Type B pancreatic cell (in vitro differentiated cells): ENCODE measurements around the gene SERTM1. TPM values are rescaled to one million over a fixed set of nuclear protein-coding genes. Genes with fewer than 3 reads are reported as not detected.

ENCODE experiments used
- DNase-seq: peaks from one replicate; pipeline ENCODE4 v3.0.0; 2021; ENCODE audit warnings: mixed read lengths; ENCODE audit not compliant: unreplicated experiment; ENCODE audit errors: extremely low spot score
- H3K27ac Mint-ChIP-seq: 2 replicates; pipeline ENCODE4 v1.8.0; 2021; ENCODE audit warnings: mild to moderate bottlenecking, mixed read lengths
- H3K27me3 Mint-ChIP-seq: 2 replicates; pipeline ENCODE4 v1.8.0; 2021; ENCODE audit warnings: mixed read lengths
- H3K36me3 Mint-ChIP-seq: 2 replicates; pipeline ENCODE4 v1.8.0; 2021; ENCODE audit warnings: mixed read lengths
- H3K4me1 Mint-ChIP-seq: one replicate; pipeline ENCODE4 v1.8.0; 2021; ENCODE audit warnings: mixed read lengths; ENCODE audit not compliant: unreplicated experiment
- H3K4me3 Mint-ChIP-seq: 2 replicates; pipeline ENCODE4 v1.8.0; 2021; ENCODE audit warnings: mild to moderate bottlenecking, mixed read lengths
- H3K9me3 Mint-ChIP-seq: 2 replicates; pipeline ENCODE4 v1.8.0; 2021; ENCODE audit warnings: mixed read lengths
- total RNA-seq: library from RNA; stranded (reverse); gene quantifications from 2 replicates; pipeline ENCODE4 v1.2.1, GENCODE V29; 2021; ENCODE audit warnings: low replicate concordance
- TF ChIP-seq, protein P1 (sequence below): fragments of 200-600 bp; sonication (generic); conservative IDR thresholded peaks from 2 replicates; pipeline ENCODE4 v1.5.0; 2021; ENCODE audit warnings: antibody characterized with exemption, mild to moderate bottlenecking

The SERTM1 gene
- total RNA-seq, 1 donor from 2014 or later = 6.5 TPM

DNA sequence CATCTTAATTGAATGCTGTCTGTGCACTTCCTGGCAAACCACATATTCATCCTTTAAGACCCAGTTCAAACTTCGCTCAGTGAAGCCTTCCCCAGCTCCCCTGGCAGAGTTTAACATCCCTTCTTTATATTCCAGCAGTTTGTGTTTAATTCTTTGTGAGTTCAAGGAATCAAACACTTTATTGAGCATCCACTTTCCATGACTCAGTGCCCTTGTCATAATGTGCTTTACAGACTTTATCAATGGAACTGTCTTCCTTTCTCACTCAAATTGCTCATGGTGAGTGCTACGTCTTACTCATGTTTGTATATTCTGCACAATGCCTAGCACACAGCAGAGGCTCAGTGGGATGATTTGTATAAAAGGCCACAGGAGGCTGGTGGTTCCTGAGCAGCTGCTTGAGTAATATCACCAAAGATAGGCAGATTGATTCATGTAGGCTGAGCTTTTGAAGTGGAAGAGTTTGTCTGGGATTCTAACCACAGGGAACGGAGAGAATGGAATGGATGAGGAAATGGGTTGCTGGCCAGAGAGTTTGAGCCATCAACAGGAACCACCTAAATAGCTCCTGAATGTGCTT, 44.2 kb downstream of the SERTM1 start:
- no peaks in the 10 kb centered on the region for H3K9me3 Mint-ChIP-seq
- H3K4me1 Mint-ChIP-seq = peaks cover 24% of the 10 kb centered on the region
- no peaks in the 10 kb centered on the region for H3K36me3 Mint-ChIP-seq
- H3K4me3 Mint-ChIP-seq = no peak overlapping the region
- no peak for DNase-seq
- H3K27ac Mint-ChIP-seq = no peak overlapping the region
- H3K27me3 Mint-ChIP-seq = peaks cover 5% of the 10 kb centered on the region
- TF ChIP-seq, protein P1, sequence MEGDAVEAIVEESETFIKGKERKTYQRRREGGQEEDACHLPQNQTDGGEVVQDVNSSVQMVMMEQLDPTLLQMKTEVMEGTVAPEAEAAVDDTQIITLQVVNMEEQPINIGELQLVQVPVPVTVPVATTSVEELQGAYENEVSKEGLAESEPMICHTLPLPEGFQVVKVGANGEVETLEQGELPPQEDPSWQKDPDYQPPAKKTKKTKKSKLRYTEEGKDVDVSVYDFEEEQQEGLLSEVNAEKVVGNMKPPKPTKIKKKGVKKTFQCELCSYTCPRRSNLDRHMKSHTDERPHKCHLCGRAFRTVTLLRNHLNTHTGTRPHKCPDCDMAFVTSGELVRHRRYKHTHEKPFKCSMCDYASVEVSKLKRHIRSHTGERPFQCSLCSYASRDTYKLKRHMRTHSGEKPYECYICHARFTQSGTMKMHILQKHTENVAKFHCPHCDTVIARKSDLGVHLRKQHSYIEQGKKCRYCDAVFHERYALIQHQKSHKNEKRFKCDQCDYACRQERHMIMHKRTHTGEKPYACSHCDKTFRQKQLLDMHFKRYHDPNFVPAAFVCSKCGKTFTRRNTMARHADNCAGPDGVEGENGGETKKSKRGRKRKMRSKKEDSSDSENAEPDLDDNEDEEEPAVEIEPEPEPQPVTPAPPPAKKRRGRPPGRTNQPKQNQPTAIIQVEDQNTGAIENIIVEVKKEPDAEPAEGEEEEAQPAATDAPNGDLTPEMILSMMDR = no peak

DNA sequence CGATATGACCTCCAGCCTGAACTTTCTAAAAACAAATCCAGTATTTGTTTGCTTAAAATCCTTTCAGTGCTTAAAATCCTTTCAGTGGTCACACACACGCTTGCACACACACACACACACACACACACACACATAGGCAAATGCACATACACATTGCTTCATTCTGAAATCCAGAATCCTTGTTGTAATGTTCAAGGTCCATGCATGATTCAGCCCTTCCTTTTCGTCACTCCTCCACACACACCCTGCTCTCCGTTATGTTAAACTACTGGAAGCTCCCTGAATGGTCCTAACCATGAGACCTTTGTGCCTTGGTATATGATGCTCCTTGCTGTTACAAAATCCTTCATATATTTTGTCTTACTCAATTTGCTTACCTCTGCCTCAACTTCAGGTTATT, 44.9 kb downstream of the SERTM1 start:
- no peak for DNase-seq
- no peaks in the 10 kb centered on the region for H3K9me3 Mint-ChIP-seq
- H3K27me3 Mint-ChIP-seq = peaks cover 5% of the 10 kb centered on the region
- no peak overlapping the region for H3K27ac Mint-ChIP-seq
- TF ChIP-seq, protein P1 = no peak
- no peaks in the 10 kb centered on the region for H3K36me3 Mint-ChIP-seq
- no peak overlapping the region for H3K4me3 Mint-ChIP-seq
- peaks cover 24% of the 10 kb centered on the region for H3K4me1 Mint-ChIP-seq

DNA sequence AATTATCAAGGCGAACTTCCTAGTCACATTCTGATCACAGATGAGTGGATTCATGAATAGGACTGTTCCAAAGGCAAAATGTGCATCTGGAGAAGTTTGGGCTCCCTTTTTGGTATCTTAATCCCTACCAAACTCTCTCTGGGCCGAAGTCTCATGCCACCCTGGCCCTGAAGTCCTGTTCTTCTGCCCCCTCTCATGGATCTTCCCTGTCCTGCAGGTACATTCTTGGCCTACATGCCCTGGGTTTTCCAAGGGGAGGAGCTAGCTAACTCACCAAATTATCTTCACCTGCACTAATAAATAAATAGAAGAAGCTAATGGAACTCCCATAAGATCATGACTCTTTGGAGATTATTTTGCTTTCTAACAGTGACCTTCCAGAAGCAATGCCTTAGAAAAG, 50.3 kb downstream of the SERTM1 start:
- Mint-ChIP-seq H3K4me1 (no peaks in the 10 kb centered on the region), H3K4me3 (no peak overlapping the region), H3K9me3 (no peaks in the 10 kb centered on the region), H3K27me3 (peaks cover 6% of the 10 kb centered on the region), H3K27ac (no peak overlapping the region), H3K36me3 (no peaks in the 10 kb centered on the region)
- no peak for DNase-seq
- TF ChIP-seq, protein P1 = no peak

DNA sequence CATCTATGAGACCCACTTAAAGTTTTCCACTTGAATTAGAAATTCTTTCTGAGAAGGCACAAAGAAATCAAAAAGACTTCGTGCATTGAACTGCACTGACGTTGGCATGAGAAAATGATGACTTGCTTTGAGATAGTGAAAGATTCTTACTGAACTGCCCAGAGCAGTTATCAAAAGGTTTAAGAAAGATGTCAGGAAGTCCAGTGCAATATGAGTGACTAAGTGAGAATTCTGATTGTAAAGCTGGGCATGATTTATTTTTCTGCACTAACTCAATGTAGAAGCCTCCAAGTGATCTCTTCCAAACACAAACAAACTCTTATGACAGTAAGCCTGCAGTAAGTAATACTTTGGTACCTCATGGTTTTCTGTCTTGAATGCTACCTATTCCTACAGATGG, 52.1 kb downstream of the SERTM1 start:
- H3K27ac Mint-ChIP-seq = no peak overlapping the region
- TF ChIP-seq, protein P1 = no peak
- H3K4me3 Mint-ChIP-seq = no peak overlapping the region
- no peaks in the 10 kb centered on the region for H3K9me3 Mint-ChIP-seq
- peaks cover 6% of the 10 kb centered on the region for H3K27me3 Mint-ChIP-seq
- H3K36me3 Mint-ChIP-seq = no peaks in the 10 kb centered on the region
- no peaks in the 10 kb centered on the region for H3K4me1 Mint-ChIP-seq
- DNase-seq = no peak

DNA sequence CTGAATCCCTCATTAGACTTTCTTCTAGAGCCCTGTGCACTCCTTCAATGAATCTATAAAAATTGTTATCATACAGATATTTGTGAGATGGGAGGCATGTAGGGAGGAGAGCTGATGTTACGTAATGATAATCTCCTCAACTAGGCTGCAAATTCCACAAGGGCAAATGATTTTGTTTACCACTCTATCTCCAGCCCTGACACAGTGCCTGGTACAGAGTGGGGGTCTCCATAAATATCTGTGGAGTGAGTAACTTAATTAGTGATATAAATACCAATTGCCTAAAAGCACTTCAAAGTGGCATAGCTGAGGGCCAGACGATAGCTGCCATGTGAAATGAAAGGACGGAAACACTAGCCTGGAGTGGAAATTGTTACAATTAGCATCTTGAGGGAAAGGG, 54.2 kb downstream of the SERTM1 start:
- Mint-ChIP-seq H3K4me3 (no peak overlapping the region), H3K36me3 (no peaks in the 10 kb centered on the region), H3K4me1 (no peaks in the 10 kb centered on the region), H3K27ac (no peak overlapping the region), H3K27me3 (peaks cover 6% of the 10 kb centered on the region), H3K9me3 (no peaks in the 10 kb centered on the region)
- DNase-seq = no peak
- TF ChIP-seq, protein P1 = no peak
